Neural cell (in vitro differentiated cells): ENCODE measurements around the gene SNX21. TPM values are rescaled to one million over a fixed set of nuclear protein-coding genes. Genes with fewer than 3 reads are reported as not detected.

ENCODE experiments used
- H2AFZ ChIP-seq: fragments of 200-600, 300-800 bp; sonication (generic), shearing (Covaris generic); 2 replicates; pipeline ENCODE4 v1.6.0; 2014; ENCODE audit warnings: low read depth, mild to moderate bottlenecking, antibody characterized with exemption, low read length, moderate library complexity
- H3F3A ChIP-seq: fragments of 200-600 bp; shearing (Covaris generic); 2 replicates; pipeline ENCODE4 v1.6.1; 2016; ENCODE audit warnings: mild to moderate bottlenecking, moderate library complexity, mixed read lengths, antibody characterized with exemption, low read length; ENCODE audit not compliant: insufficient read depth, poor library complexity, severe bottlenecking
- H3K27ac ChIP-seq: fragments of 200-600, 300-800 bp; sonication (generic), shearing (Covaris generic); 2 replicates; pipeline ENCODE4 v1.5.1; 2014; ENCODE audit warnings: mild to moderate bottlenecking, low read length, moderate library complexity
- H3K27me3 ChIP-seq: fragments of 300-800, 200-600 bp; sonication (generic), shearing (Covaris generic); 2 replicates; pipeline ENCODE4 v1.6.0; 2014; ENCODE audit warnings: mild to moderate bottlenecking, low read depth, low read length, moderate library complexity; ENCODE audit not compliant: insufficient read depth
- H3K36me3 ChIP-seq: fragments of 300-800, 200-600 bp; sonication (generic), shearing (Covaris generic); 2 replicates; pipeline ENCODE4 v1.5.1; 2014; ENCODE audit warnings: mild to moderate bottlenecking, antibody characterized with exemption, low read length, moderate library complexity; ENCODE audit not compliant: insufficient read depth
- H3K4me2 ChIP-seq: fragments of 300-800, 200-600 bp; sonication (generic), shearing (Covaris generic); 2 replicates; pipeline ENCODE4 v1.6.0; 2014; ENCODE audit warnings: mild to moderate bottlenecking, low read length
- H3K4me3 ChIP-seq: fragments of 300-800, 200-600 bp; sonication (generic), shearing (Covaris generic); 2 replicates; pipeline ENCODE4 v1.5.1; 2014; ENCODE audit warnings: mild to moderate bottlenecking, low read length, moderate library complexity
- H3K79me2 ChIP-seq: fragments of 200-600 bp; shearing (Covaris generic); replicated peaks from 2 replicates; pipeline ENCODE4 v1.6.0; 2014; ENCODE audit warnings: mild to moderate bottlenecking, low read length, moderate library complexity; ENCODE audit not compliant: insufficient read depth
- H3K9ac ChIP-seq: fragments of 300-800, 200-600 bp; sonication (generic), shearing (Covaris generic); 2 replicates; pipeline ENCODE4 v1.6.1; 2016; ENCODE audit warnings: mild to moderate bottlenecking, low read length, mixed read lengths
- H3K9me2 ChIP-seq: fragments of 200-600 bp; shearing (Covaris generic); 2 replicates; pipeline ENCODE4 v1.6.1; 2016; ENCODE audit warnings: mild to moderate bottlenecking, low read length, mixed read lengths; ENCODE audit not compliant: insufficient read depth
- H3K9me3 ChIP-seq: fragments of 200-600, 300-800 bp; sonication (generic), shearing (Covaris generic); 2 replicates; pipeline ENCODE4 v1.6.1; 2016; ENCODE audit warnings: mild to moderate bottlenecking, mixed run types, low read length, moderate library complexity, mixed read lengths
- H4K20me1 ChIP-seq: fragments of 200-600 bp; shearing (Covaris generic); 2 replicates; pipeline ENCODE4 v1.6.1; 2016; ENCODE audit warnings: mild to moderate bottlenecking, mixed run types; ENCODE audit not compliant: insufficient read depth
- CTCF ChIP-seq: fragments of 450-650 bp; IDR thresholded peaks from 2 replicates; pipeline ENCODE4 v1.5.1; 2014; ENCODE audit warnings: antibody characterized with exemption, mild to moderate bottlenecking, moderate library complexity; ENCODE audit not compliant: poor library complexity, severe bottlenecking
- EP300 ChIP-seq: fragments of 450-650 bp; conservative IDR thresholded peaks from 2 replicates; pipeline ENCODE4 v1.6.1; 2014; ENCODE audit warnings: antibody characterized with exemption, mild to moderate bottlenecking, moderate library complexity; ENCODE audit not compliant: poor library complexity, severe bottlenecking
- EZH2 ChIP-seq: fragments of 200-600, 300-800 bp; shearing (Covaris generic), sonication (generic); IDR thresholded peaks from 2 replicates; pipeline ENCODE4 v1.6.1; 2014; ENCODE audit warnings: antibody characterized with exemption, low read length, borderline replicate concordance, mild to moderate bottlenecking; ENCODE audit not compliant: insufficient read depth, poor library complexity, severe bottlenecking
- MXI1 ChIP-seq: fragments of 450-650 bp; conservative IDR thresholded peaks from 2 replicates; pipeline ENCODE4 v1.6.1; 2014; ENCODE audit warnings: antibody characterized with exemption, mild to moderate bottlenecking; ENCODE audit not compliant: poor library complexity, severe bottlenecking
- POLR2AphosphoS5 ChIP-seq: IDR thresholded peaks from 2 replicates; pipeline ENCODE4 v1.6.1; 2012
- RAD21 ChIP-seq: fragments of 450-650 bp; conservative IDR thresholded peaks from 2 replicates; pipeline ENCODE4 v1.6.1; 2014; ENCODE audit warnings: antibody characterized with exemption, mild to moderate bottlenecking, moderate library complexity
- REST ChIP-seq: IDR thresholded peaks from 2 replicates; pipeline ENCODE4 v1.6.1; 2012; ENCODE audit warnings: borderline replicate concordance
- SMC3 ChIP-seq: fragments of 450-650 bp; conservative IDR thresholded peaks from 2 replicates; pipeline ENCODE4 v1.6.1; 2014; ENCODE audit warnings: antibody characterized with exemption, mild to moderate bottlenecking, moderate library complexity; ENCODE audit not compliant: poor library complexity
- TAF1 ChIP-seq: IDR thresholded peaks from 2 replicates; pipeline ENCODE4 v1.6.1; 2012; ENCODE audit warnings: low read depth
- polyA plus RNA-seq: library from polyadenylated mRNA; depleted of rRNA; stranded (reverse); fragments of >200 nt; gene quantifications from 2 replicates; pipeline ENCODE4 v1.2.3, GENCODE V29; 2014

Gene SNX21
- polyA plus RNA-seq, 1 donor from 2014 or later, result 7.2 TPM

- no peaks in the 10 kb centered on the region for H3K9me3 ChIP-seq
- H3K79me2 ChIP-seq, result no peaks in the 10 kb centered on the region
- TF ChIP-seq REST (no peak), MXI1 (no peak), EZH2 (no peak), POLR2AphosphoS5 (no peak), SMC3 (no peak), RAD21 (no peak), EP300 (no peak), TAF1 (no peak), CTCF (no peak)
- H3K27me3 ChIP-seq, result no peaks in the 10 kb centered on the region
- H3K4me2 ChIP-seq, result no peak overlapping the region
- no peak overlapping the region for H3K27ac ChIP-seq
- no peaks in the 10 kb centered on the region for H3F3A ChIP-seq
- no peaks in the 10 kb centered on the region for H3K36me3 ChIP-seq
- no peak overlapping the region for H3K9ac ChIP-seq
- H3K4me3 ChIP-seq, result no peak overlapping the region
- H3K9me2 ChIP-seq, result no peaks in the 10 kb centered on the region
- H4K20me1 ChIP-seq, result no peaks in the 10 kb centered on the region
- H2AFZ ChIP-seq, result no peak overlapping the region
These were observed 15.5 kb downstream of the SNX21 start for GRCh38 chr20:45848969-45849582.

GRCh38 chr20:45850238-45850637 lies 16.6 kb downstream of the SNX21 start:
- Histone ChIP-seq H3K9ac (no peak overlapping the region), H3K79me2 (no peaks in the 10 kb centered on the region), H3K9me3 (no peaks in the 10 kb centered on the region), H2AFZ (no peak overlapping the region), H3F3A (no peaks in the 10 kb centered on the region), H3K4me2 (no peak overlapping the region), H3K27ac (no peak overlapping the region), H4K20me1 (no peaks in the 10 kb centered on the region), H3K36me3 (no peaks in the 10 kb centered on the region), H3K4me3 (no peak overlapping the region), H3K9me2 (no peaks in the 10 kb centered on the region), H3K27me3 (no peaks in the 10 kb centered on the region)
- TF ChIP-seq POLR2AphosphoS5 (no peak), SMC3 (no peak), MXI1 (no peak), CTCF (no peak), EZH2 (no peak), RAD21 (no peak), TAF1 (no peak), EP300 (no peak), REST (no peak)
